Neural crest cell (in vitro differentiated cells): Measurements from ENCODE around the gene CCDC171. TPM values are rescaled to one million over a fixed set of nuclear protein-coding genes. Genes with fewer than 3 reads are reported as not detected.

Experiments
- DNase-seq: peaks from one replicate; pipeline ENCODE4 v3.0.0; 2021; ENCODE audit warnings: low read depth, mixed read lengths, low spot score
- H3K27ac Mint-ChIP-seq: one replicate; pipeline ENCODE4 v1.8.0; 2021; ENCODE audit warnings: mild to moderate bottlenecking, mixed read lengths; ENCODE audit not compliant: unreplicated experiment
- H3K27me3 Mint-ChIP-seq: 2 replicates; pipeline ENCODE4 v1.8.0; 2021; ENCODE audit warnings: low read depth, mild to moderate bottlenecking, mixed read lengths
- H3K36me3 Mint-ChIP-seq: 2 replicates; pipeline ENCODE4 v1.8.0; 2021; ENCODE audit warnings: low read depth, mild to moderate bottlenecking, mixed read lengths
- H3K4me1 Mint-ChIP-seq: 2 replicates; pipeline ENCODE4 v1.8.0; 2021; ENCODE audit warnings: mixed read lengths
- H3K4me3 Mint-ChIP-seq: one replicate; pipeline ENCODE4 v1.8.0; 2021; ENCODE audit warnings: mild to moderate bottlenecking, mixed read lengths
- H3K9me3 Mint-ChIP-seq: 2 replicates; pipeline ENCODE4 v1.8.0; 2021; ENCODE audit warnings: mixed read lengths
- long read RNA-seq: library from polyadenylated mRNA; unstranded; transcript quantifications from one replicate; pipeline ENCODE4 v2.0.0, GENCODE V29; 2020
- total RNA-seq: library from RNA; stranded (reverse); gene quantifications from 2 replicates; pipeline ENCODE4 v1.2.1, GENCODE V29; 2021
- TF ChIP-seq, protein P1 (sequence below): fragments of 200-600 bp; sonication (generic); conservative IDR thresholded peaks from 2 replicates; pipeline ENCODE4 v1.5.0; 2021; ENCODE audit warnings: antibody characterized with exemption, mild to moderate bottlenecking

The CCDC171 gene
- total RNA-seq: 6.1 and 7.2 TPM in 2 replicates
- long read RNA-seq, partial matches to known transcripts: 2 of 6 reads
- long read RNA-seq, other reads (novel, unspliced or antisense): 4 of 6 reads

GRCh38 chr9:15552636-15553527 lies at the start of gene CCDC171:
Gene CCDC171 (plus strand): TSS chr9:15553043. CDS start chr9:15564089, 11,046 bp downstream.
- Mint-ChIP-seq H3K4me1 (peaks cover 13% of the 10 kb centered on the region), H3K27ac (peak within 1 kb of the TSS; percentile 99), H3K27me3 (no peaks in the 10 kb centered on the region), H3K36me3 (peaks cover 5% of the 10 kb centered on the region), H3K9me3 (no peaks in the 10 kb centered on the region), H3K4me3 (peak within 1 kb of the TSS; percentile 99)
- TF ChIP-seq, protein P1, sequence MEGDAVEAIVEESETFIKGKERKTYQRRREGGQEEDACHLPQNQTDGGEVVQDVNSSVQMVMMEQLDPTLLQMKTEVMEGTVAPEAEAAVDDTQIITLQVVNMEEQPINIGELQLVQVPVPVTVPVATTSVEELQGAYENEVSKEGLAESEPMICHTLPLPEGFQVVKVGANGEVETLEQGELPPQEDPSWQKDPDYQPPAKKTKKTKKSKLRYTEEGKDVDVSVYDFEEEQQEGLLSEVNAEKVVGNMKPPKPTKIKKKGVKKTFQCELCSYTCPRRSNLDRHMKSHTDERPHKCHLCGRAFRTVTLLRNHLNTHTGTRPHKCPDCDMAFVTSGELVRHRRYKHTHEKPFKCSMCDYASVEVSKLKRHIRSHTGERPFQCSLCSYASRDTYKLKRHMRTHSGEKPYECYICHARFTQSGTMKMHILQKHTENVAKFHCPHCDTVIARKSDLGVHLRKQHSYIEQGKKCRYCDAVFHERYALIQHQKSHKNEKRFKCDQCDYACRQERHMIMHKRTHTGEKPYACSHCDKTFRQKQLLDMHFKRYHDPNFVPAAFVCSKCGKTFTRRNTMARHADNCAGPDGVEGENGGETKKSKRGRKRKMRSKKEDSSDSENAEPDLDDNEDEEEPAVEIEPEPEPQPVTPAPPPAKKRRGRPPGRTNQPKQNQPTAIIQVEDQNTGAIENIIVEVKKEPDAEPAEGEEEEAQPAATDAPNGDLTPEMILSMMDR: no peak
- peak; percentile 87 for DNase-seq

DNA sequence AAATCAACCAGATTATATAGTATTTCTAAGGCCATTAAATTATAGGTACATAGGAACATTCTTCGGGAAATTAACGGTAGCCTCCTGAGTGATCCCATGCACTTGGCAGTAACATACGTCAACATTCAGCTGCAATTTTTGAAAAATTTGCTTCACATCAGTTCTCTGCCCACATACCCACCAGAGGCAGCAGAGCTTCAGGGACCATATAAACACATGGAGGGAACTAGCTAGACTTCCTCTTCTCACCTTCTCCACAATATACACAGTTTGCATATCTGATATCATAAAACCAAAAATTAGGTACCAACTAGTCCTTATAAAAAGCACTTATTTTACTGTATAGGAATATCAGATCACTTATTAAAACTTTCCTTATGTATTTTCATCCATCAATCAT lies 46.9 kb upstream of the CCDC171 start:
- peaks cover 24% of the 10 kb centered on the region for H3K4me1 Mint-ChIP-seq
- peaks cover 32% of the 10 kb centered on the region for H3K36me3 Mint-ChIP-seq
- H3K4me3 Mint-ChIP-seq: no peak overlapping the region
- H3K27me3 Mint-ChIP-seq: no peaks in the 10 kb centered on the region
- TF ChIP-seq, protein P1: no peak
- H3K9me3 Mint-ChIP-seq: no peaks in the 10 kb centered on the region
- no peak for DNase-seq
- no peak overlapping the region for H3K27ac Mint-ChIP-seq

DNA sequence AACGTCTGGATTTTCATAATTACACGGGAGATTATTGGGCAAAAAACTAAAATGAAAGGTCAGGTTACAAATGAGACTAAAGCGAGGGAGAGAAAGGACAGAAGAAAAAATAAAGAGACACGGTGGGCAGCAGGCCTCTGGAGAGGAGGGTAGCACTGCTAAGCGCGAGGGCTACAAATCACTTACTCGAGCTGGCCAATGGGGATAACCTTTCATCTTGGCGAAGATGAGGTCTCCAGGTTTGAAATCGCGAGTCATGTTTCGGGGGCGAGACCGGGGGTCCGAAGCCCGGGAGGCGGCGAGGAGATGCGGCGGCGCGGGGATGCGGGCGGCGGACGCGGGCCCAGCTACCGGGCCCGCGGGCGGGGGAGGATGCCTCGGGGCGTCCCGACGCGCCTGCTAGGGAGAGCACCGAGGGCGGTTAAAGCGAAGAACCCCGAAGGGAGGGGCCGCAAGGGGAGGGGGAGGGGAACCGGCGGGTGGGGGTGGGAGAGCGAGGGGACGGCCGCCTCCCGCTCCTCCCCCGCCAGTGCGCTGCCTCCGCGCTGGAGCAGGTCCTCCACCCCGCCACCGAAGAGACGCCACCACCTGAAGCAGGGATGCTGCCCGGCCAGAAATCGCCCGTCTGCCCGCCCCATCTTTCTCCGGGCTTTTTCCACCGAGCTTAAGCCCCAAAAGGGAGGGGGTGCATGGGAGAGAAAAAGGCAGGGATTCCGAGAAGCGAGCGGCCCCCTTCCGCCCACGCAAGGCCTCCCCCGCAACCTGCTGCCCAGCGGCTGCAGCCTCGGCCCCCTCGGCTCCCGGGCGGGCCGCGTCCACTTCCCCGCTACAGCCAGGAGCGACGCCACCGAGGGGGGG lies 42.7 kb upstream of the CCDC171 start:
- peaks cover 38% of the 10 kb centered on the region for H3K4me1 Mint-ChIP-seq
- no peaks in the 10 kb centered on the region for H3K27me3 Mint-ChIP-seq
- H3K9me3 Mint-ChIP-seq: no peaks in the 10 kb centered on the region
- H3K4me3 Mint-ChIP-seq: peak overlapping the region; percentile 95
- TF ChIP-seq, protein P1: no peak
- peak; percentile 30 for DNase-seq
- peaks cover 15% of the 10 kb centered on the region for H3K36me3 Mint-ChIP-seq
- peak overlapping the region; percentile 98 for H3K27ac Mint-ChIP-seq

GRCh38 chr9:15510789-15511575 lies 41.9 kb upstream of the CCDC171 start, which contains the start of gene PSIP1:
Gene PSIP1 (minus strand): TSS chr9:15510970. CDS start chr9:15510188, 782 bp downstream.
- peak; percentile 80 for DNase-seq
- no peaks in the 10 kb centered on the region for H3K9me3 Mint-ChIP-seq
- no peaks in the 10 kb centered on the region for H3K27me3 Mint-ChIP-seq
- peak within 1 kb of the TSS; percentile 100 for H3K27ac Mint-ChIP-seq
- peaks cover 38% of the 10 kb centered on the region for H3K4me1 Mint-ChIP-seq
- H3K4me3 Mint-ChIP-seq: peak within 1 kb of the TSS; percentile 96
- TF ChIP-seq, protein P1: peak; percentile 10
- H3K36me3 Mint-ChIP-seq: peaks cover 11% of the 10 kb centered on the region
